GM04504 (cell line): ENCODE results near the gene YIPF7.
A peak's percentile ranks its signal among the peaks of the same experiment; 100 is the strongest.

Experiments used
- DNase-seq: peaks from one replicate; pipeline ENCODE4 v3.0.0-alpha.2; 2012; ENCODE audit warnings: low read depth

YIPF7 gene

DNA sequence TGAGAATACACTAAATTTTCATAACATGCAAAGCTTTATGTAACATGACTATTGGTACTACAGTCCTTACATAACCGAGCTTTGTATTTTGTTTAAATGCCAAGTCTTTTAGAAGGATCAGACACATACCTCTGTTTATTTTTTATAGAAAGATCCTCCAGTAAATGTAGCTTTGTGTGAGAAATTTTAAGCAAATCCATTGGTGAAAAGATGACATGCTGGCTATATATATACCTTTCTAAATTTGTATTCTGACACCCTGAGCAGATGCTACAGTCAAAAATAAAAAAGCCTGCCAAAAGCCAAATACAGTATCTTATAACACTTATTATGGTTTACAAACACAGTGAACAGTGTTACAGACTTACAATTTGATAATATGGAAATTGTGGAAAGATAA, at the start of gene YIPF7:
TSS of gene YIPF7 (minus strand) at position 201 of the 400 bp plus-strand sequence. CDS start 1,525 bp downstream, outside the sequence.
- DNase-seq = no peak

DNA sequence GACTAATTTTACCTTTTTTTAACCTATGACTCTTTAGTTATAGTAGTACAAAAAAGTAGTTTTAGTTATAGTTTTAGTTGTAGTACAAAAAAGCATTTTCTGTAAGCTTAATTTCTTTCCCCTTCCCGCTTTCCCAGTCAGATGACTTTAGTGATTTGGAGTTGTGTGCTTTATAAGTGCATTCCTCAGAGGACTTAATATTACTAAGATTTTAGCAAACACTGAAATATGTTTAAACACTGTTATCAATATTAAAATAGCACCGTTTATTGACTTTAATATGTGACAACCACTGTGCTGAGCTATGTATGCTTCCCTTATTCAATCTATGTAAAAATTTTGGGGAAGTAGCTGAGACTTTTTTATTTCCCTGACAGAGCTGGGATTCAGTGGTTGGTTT, 49.6 kb upstream of the YIPF7 start:
- no peak for DNase-seq

DNA sequence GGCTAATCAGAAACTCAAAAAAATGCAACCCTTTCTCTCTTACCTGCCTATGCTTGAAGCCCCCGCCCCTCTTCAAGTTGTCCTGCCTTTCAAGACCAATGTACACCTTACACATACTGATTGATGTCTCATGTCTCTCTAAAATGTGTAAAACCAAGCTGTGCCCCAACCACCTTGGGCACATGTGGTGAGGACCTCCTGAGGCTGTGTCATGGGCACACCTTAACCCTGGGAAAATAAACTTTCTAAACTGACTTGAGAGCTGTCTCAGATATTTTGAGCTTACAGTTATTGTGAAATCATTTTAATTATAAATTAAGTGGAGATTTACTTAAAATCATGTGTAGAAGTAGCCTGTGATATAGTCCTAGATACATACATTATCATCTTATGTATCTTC, 49.0 kb upstream of the YIPF7 start:
- no peak for DNase-seq

DNA sequence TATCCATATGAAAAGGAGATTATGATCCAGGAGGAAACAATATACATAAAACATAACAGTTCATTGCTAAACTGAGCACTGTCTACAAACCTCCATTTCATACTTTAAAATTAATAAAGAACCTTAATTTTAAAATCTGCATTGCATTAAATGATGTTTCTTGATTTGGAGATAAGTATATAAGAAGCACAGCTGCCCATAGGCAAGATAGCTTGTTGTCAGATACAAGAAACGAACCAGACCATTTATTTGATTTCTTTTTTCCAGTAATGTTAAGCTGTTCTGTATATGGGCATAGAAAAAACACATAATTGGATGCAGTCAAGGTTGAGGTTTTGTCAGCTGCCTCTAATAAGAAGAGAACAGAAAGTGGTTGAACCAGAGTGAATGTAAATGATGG, 33.2 kb upstream of the YIPF7 start:
- DNase-seq = no peak

DNA sequence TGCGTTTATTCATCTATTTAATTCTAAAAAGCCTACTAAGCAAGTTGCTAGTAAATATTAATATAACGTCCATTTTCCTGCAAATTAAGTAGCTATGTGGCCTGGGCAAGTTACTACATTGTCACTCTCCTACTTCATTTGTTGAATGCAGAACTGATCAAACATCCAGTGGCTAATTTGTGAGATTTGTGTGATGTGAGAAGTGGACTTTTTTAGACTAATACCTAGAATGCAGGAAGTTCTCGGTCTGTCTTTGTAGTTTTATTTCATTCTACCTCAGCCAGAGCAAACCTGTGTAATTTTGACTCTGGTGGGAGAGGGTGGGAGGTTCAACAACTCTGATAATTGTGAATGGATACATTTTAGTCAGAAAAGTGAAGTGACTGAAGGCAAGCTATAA, 27.6 kb upstream of the YIPF7 start:
- no peak for DNase-seq

DNA sequence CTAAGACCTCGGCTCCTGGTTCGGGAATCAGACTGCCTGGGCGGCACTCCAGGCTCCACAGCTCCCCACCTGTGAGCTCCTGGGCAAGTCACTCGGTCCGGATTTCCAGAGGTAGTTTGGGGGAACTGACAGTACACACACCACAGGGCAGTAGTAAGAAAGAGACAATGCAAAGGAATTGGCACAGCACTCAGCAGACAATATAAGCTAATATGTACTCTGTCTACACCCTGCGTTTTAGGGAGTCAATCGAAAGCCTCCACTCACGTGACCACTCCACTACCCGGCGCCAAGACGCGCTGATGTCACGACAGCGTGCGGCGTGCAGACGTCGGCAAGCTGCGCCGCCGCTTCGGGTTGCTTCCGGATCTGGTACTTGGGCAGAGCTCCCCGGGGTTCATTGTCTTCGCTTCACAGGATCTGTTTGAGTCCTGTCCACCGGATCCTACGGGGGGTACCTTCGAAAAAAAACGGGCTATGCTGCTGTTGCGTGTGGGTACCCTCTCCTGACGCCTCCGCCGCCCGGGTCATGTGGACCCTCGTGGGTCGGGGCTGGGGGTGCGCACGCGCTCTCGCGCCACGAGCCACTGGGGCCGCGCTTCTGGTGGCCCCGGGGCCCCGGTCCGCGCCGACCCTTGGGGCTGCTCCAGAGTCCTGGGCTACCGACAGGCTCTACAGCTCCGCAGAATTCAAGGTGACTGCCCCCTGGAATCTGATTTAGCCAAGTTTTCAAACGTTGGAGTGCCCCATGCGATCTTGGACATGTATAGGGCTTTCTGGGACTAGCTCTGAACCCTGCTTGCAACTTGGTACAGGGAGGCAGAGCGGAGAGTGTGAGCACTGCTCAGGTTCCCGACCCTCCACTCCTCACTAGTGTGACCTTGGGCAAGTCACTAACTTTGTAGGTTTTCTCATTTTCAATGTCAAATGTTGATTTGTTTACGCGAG, 26.9 kb upstream of the YIPF7 start, which contains the start of gene GUF1:
TSS of gene GUF1 (plus strand) at position 327 of the 948 bp plus-strand sequence. CDS start at position 530, 203 bp downstream.
- peak; percentile 64 for DNase-seq

DNA sequence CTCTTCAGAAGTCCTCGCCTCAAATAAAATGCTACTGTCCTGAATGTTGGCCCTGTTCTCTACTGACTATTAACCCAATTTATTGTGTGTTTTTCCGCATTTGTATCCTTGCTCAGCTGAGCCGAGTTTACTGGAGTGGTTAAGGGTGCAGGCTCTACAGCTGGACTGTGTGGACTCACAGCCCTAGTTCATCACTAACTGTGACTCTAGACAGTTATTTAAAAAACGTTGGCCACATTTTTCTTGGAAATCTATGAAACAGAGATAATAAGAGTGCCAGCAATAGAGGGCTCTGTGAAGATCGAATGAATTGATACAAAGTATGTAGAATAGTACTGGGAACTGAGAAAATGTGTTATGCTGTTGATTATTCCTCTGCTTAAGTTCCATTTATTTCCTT, 23.9 kb upstream of the YIPF7 start:
- no peak for DNase-seq

DNA sequence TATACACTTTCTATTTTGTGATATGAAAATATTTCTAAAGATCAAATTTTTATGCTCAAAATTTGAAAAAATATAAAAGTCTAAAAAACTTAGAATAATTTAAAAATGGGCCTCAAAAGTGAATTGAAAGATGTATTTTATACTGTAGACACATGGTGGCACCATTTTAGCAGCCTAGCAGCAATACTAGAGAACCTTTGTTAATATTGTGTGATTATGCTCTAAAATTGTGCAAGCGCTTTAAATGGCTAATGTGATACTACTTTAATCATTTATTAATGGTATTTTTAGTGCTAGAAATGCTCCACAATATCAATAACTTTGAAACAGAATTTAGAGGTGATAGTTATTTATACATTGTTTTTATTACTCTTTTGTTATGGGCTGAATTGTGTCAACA, 23.0 kb upstream of the YIPF7 start:
- DNase-seq = no peak

DNA sequence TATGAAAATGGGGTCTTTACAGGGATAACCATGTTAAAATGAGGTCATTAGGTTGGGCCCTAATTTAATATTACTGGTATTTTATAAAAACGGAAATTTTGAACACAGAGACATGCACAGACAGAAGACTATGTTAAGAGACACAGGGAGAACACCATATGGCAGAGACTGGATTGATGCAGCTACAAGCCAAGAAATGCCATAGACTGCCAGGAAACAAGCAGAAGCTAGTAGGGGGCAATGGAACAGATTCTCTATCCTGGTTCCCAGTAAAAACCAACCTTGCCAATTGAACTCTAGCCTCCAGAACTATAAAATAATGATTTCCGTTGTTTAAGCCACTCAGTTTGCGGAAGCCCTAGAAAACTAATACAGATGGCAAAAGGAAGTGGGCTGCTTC, 20.2 kb upstream of the YIPF7 start:
- no peak for DNase-seq

DNA sequence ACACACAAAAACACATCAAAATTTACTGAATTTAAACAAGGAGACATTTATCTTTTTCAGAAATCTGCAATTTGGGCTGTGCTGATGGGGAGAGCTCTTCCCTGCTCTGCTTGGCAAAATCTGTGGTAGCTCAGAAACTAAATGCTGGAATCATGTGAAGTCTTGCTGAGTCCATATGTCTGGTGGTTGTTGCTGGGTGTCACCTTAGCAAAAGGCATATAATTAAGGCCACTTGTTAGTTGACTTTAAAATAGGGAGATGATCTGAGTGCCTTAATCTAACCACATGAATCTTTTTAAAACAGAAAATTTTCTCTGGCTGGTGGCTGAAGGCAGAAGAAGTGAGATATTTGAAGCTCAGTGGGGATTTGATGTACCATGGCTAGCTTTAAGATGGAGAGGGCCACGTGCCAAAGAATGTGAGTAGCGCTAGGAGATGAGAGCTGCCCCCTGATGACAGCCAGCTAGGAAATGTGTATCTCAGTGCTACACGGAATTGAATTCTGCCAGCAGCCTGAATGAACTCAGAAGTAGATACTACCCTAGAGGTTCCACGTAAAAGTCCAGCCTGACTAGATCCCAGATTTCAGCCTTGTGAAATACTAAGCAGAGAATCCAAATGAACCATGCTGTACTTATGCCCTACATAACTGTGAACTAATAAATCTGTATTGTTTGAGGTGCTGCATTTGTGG, 19.2 kb upstream of the YIPF7 start:
- DNase-seq = no peak

DNA sequence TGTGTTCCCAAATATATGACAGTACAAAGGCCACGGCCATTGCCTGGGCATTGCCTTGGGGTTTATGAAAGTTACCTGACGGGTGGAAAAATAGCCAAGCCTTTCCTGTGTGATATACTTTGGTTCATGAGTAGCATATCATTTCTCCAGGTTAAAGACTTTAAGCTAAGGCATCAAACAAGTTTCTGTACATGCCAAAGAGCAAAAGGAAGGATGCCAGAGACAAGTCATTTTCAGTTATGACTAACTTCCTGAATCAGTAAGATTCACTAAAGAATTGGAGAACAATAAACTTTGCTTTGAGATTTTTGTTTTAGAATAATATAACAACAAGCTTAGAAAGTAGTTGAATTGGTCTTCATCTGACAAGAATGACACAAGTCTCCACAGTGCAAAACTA, 17.1 kb upstream of the YIPF7 start:
- no peak for DNase-seq

DNA sequence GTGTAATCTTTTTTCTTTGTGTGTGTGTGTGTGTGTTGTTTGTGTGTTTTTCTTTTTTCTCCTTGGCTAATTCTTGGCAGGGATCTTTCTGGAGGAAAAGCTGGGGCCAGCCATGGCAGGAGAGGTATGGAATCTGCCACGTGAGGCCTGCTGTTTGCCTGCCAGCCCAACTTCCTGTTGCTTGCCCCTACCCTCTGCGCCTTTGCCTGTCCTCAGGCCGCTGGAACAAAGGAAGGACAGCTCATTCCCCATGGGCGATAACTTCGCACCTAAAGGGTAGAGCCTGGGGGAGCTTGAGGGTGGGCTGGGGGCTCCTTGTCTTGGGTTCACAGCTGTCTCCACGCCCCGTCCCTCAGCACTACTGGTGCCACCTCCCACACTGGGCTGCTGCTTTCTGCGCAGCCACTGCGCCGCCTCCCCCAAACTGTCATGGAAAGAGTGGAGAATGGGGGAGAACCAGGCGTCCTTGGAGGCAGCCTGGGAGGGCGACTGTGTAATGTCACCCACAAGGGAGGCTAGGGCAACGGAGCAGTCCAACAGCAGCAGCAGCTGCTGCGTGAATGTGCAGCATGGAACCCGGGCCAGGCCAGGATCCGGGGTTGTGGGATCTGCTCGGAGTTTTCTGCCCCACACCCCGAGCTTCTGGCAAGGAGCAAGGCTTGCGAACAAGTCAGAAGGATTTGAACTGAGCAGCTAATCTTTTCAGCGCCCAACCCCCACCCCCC, 12.3 kb upstream of the YIPF7 start:
- no peak for DNase-seq

DNA sequence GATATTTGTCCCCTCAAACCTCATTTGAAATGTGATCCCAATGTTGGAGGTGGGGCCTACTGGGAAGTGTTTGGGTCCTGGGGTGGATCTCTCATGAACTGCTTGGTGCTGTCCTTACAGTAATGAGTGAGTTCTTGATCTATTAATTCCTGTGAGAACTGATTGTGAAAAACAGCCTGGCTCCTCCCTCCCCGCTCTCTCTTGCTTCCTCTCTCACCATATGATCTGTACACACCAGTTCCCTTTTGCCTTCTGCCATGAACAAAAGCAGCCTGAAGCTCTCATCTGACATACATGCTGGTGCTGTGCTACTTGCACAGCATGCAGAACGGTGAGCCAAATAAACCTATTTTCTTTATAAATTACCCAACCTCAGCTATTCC, 11.2 kb upstream of the YIPF7 start:
- no peak for DNase-seq

DNA sequence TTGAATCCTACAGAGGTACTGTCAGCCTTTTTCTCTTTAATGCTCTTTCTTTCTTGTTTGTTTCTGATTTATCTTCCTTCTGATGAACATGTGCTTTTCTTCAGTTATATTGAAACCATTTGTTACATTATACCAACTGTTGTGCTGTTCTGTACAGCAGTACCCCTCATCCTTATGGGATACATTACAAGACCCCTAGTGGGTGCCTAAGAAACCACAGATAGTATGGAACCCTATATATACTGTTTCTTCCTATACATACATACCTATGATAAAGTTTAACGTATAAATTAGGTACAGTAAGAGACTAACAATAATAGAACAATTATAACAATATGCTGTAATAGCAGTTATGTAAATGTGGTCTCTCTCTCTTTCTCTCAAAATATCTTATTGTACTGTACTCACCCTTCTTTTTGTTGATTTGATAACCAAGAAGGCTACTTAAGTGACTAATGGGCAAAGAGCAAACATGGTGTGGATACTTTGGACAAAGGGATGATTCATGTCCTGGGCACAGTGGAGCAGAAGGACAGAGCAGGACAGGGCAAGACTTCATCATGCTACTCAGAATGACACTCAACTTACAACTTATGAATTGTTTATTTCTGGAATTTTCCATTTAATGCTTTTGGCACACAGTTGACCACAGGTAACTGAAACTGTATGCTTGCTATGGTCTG, 10.7 kb upstream of the YIPF7 start:
- DNase-seq = no peak

DNA sequence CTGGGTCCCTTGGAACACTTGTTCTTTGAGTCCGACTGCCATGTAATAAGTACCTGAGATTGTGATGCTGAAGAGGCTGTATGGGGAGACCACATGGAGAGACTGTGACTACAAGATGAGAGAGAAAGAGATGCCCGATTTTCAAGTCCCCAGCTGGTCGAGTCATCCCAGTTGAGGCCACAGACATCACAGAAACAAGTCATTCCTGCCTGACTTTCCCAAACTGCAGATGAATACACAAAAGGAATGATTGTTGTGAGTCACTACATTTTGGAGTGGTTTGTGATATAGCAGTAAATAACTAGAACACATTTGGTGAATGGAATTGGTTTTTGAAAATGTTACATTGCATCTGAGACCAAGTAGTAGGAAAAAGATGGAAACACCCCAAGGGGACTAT, 9.0 kb upstream of the YIPF7 start:
- DNase-seq = no peak

DNA sequence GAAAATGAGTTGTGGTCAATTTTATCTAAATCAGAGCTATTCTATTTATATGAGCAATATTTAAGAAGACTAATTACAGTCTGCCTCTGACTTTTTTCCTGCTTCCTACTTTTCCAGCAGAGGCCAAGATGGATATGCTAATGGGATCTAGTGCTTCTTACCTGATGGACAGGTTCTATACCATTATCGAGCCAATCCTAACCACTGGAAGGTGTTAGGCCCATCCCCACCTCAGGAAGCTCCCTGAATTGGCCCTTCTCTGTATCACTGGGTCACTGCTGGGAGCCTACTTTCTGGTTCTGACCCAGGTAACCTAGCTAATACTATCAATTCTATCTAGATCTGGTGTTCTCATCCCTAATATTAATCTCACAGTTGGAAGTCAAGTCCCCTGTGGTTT, 577 bp upstream of the YIPF7 start:
- DNase-seq = no peak

DNA sequence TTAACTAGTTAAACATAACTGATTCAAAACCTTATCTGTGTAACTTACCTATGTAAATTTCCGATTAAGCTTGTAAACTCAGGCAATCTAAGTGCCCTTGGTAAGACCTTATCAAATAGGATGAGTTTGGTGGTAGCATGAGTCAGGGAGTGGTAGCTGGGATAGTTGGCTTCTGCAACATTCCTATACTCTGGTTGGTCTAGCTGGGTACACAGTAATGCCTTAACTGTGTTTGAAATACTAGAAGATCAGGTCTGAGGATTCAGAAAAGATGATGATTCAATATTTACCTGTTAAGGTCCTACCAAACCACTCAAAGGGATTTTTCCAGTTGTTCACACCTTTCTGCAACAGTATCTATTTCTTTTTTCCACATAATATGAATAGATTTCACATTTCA, 5.3 kb downstream of the YIPF7 start:
- no peak for DNase-seq

DNA sequence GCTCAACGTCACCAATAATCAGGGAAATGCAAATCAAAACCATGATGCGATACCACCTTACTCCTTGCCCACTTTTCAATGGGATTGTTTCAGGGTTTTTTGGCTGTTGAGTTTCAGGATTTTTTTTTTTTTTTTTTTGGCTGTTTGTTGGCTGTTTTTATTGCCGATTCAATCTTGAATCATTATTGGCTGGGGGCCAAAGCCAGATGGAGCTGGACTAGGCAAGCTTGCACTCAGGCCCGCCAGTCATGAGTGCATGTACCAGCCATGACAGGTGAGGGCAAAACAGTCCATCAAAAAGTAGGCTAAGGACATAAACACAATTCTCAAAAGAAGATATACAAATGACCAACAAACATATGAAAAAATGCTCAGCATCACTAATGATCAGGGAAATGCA, 13.3 kb downstream of the YIPF7 start:
- no peak for DNase-seq

DNA sequence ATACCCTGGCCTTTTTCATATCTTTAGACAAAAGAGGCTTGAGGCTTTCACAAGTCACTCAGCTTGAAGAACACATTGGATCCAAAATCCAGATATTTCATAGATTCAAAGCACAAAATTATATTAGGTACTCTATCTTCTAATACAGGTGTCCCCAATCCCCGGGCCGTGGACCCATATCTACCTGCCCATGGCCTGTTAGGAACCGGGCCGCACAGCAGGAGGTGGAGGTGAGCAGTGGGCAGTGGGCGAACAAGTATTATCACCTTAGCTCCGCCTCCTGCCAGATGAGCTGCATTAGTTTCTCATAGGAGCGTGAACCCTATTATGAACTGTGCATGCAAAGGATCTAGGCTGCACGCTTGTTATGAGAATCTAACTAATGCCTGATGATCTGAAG, 18.7 kb downstream of the YIPF7 start:
- DNase-seq = no peak

DNA sequence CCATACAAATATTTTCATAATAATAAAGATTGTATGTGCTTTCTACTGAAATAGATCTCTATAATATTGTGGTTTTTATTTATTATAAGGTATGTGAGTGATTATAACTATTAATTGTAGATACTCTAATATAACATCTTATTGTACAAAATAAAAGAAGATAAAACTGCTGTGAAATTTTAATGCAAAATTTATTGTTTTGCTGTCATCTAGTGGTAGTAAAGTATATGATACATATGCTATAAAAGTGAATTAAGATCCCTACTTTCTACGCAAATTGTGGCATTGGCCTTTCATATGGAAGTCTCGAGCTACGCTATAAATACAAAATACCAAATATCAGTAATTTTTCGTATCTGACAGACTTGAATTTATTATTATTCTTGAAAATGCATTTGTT, 19.3 kb downstream of the YIPF7 start:
- DNase-seq = no peak

DNA sequence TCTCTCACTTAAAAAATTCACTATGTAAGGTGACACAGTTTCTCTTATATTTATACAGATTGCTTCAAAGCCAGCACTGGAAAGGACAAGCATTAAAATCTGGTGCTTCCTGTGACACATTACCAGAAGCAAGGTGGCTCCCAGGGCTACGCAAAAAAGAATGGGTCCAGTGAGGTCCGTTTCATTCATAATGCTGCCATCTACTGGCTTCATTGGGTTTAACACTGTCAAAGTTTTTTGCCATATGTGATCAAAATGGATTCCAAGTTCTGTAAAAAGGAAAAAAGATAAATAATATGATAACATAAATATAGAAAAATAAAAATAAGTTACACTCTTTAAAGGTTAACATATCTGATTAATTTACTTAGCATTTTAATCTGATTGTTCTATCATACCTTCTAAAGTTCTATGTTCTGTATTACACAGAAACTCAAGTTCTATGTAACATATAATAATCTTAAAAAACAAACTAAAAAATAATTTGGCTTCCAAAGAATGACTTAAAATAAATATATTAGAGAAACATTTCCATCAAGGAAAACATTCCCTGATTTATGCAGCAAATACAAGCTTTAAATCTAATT, 22.1 kb downstream of the YIPF7 start:
- DNase-seq = peak; percentile 23

DNA sequence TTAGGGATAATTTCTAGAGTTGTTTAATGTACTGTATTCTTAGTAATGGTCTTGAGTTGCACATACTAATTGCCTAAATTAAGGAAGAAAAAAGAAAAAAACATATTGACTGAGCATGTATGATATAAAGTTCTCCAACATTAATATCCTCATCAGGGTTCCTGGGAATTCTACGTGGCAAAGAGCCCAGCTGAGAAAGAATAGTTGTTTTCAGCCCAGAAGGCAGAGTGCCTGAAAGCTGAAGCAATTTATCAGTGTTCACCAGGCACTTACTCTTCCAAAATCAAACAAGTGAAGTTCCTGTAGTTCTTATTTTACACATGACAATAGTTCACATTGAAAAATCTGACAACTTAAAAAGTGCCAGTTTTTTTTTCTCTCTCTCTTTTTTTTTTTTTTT, 27.7 kb downstream of the YIPF7 start:
- no peak for DNase-seq
